Epidermal melanocyte (primary cell): Measurements from ENCODE around the gene HLA-DPA1.

Experiments used
- DNase-seq: peaks from one replicate; pipeline ENCODE4 v3.0.0; 2011; ENCODE audit warnings: low spot score; ENCODE audit not compliant: insufficient read length

HLA-DPA1 gene

GRCh38 chr6:33017694-33018353 is 55.6 kb downstream of the HLA-DPA1 start:
- no peak for DNase-seq

GRCh38 chr6:33017018-33017417 is 56.4 kb downstream of the HLA-DPA1 start:
- no peak for DNase-seq

GRCh38 chr6:33015798-33016197 is 57.7 kb downstream of the HLA-DPA1 start:
- DNase-seq: no peak

- DNase-seq: peak; percentile 66
Observed at GRCh38 chr6:33014841-33015634, 58.4 kb downstream of the HLA-DPA1 start.
